Measurements from ENCODE around the gene CCND2.
A peak's percentile ranks its signal among the peaks of the same experiment; 100 is the strongest.

CCND2 gene

DNA sequence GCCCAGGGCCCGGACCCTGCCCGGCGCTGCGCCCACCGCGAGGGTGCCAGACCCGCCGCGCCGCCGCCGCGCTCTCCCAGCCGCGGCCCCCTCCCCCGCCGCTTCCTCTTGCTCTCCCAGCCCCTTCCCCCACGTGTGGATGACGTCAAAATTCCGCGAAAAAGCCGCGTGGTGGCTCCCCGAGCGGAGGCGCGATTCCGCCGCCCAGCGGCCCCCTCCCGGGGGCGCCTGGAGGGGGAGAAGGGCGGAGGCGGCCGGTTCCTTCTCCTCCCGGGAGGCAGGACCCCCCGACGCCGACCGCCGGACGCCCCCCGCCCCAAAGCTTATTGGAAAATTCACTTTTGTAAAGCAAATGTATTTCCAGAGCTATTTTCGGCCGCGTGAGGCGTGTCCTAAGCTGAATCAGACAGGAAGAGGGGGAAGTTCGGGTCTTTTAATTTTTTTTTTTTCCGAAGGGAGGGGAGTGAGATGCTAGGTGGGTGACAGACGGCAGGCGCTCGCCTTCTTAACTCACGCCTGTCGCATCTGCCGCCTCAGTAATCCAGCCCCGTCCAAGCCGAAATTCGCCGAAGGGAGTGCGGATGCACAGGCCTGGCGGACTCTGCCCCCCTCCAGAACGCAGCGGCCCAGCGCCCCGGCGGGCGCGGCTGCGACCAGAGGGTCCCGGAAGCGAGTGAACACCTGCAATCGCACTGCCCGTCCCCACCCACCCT is 4.1 kb upstream of the CCND2 start (continued):
- TF ChIP-seq, protein P1, sequence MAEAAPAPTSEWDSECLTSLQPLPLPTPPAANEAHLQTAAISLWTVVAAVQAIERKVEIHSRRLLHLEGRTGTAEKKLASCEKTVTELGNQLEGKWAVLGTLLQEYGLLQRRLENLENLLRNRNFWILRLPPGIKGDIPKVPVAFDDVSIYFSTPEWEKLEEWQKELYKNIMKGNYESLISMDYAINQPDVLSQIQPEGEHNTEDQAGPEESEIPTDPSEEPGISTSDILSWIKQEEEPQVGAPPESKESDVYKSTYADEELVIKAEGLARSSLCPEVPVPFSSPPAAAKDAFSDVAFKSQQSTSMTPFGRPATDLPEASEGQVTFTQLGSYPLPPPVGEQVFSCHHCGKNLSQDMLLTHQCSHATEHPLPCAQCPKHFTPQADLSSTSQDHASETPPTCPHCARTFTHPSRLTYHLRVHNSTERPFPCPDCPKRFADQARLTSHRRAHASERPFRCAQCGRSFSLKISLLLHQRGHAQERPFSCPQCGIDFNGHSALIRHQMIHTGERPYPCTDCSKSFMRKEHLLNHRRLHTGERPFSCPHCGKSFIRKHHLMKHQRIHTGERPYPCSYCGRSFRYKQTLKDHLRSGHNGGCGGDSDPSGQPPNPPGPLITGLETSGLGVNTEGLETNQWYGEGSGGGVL (tag by site-specific recombination; IDR thresholded peaks at IDR 0.05) = peak; percentile 96
- TF ChIP-seq ZNF76 (tag by site-specific recombination; IDR thresholded peaks at IDR 0.05; ENCODE audit: borderline replicate concordance, low read depth) (no peak; the same call in 1 of the 2 replicates), ZBTB21 (tag by site-specific recombination; IDR thresholded peaks at IDR 0.05) (peak; percentile 86)

DNA sequence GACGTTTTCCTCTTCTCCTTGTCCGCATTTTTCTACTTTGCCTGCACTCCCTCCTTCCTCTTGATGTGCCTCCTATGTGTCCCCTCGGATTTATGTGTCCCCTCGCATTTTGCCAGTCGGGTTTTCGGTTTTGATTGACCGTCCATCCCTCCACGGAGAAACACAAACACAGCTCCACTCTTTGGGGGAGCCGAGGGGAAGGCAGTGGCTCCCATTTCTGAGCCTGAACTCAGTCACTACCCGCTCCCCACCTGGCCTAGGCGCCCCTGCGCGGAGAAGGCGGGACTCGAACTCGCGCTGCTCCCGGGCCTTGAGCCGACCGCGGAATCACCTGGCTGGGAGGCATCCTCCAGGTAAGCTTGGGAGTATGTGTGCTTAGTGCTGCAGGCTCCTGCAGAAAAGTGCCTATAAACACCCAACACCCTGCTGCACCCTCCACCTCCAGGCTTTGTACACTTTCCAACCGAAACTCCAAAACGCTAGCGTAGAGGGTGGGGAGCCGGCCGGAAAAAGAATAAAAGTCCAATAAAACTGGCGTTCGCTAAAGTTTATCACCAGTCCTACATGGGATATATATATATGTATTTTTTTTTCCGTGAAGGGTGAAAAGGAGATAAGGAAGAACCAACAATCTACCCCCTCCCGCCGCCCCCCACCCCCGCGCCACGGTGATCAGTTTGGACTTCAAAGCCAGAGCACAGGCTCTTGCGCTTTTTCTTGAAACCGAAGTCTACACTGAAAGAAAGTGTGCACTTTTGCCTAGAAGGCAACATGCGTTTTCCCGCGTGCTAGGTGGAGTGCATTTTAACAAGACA is 3.3 kb upstream of the CCND2 start:
- no peak overlapping the region; the same call in 1 of the 2 replicates for H3K27ac ChIP-seq (ENCODE audit: extremely low read depth, low read depth, low read length)
- POLR2A ChIA-PET = no interaction called here
- CTCF ChIA-PET = interaction anchor here (0.7 kb wide), 2 partner anchors 258 to 274 kb away, joined by 3 to 4 read pairs; no protein-coding TSS in a partner anchor
- no peak for TF ChIP-seq KLF10 (tag by site-specific recombination; IDR thresholded peaks at IDR 0.05)
- no peak for TF ChIP-seq ZNF560 (tag by site-specific recombination; IDR thresholded peaks at IDR 0.05; ENCODE audit: borderline replicate concordance)
- no peak for TF ChIP-seq EGR2 (tag by site-specific recombination; IDR thresholded peaks at IDR 0.05; ENCODE audit: low read depth)
- TF ChIP-seq ZNF629 (tag by site-specific recombination; IDR thresholded peaks at IDR 0.05) = no peak
- TF ChIP-seq, protein P2, sequence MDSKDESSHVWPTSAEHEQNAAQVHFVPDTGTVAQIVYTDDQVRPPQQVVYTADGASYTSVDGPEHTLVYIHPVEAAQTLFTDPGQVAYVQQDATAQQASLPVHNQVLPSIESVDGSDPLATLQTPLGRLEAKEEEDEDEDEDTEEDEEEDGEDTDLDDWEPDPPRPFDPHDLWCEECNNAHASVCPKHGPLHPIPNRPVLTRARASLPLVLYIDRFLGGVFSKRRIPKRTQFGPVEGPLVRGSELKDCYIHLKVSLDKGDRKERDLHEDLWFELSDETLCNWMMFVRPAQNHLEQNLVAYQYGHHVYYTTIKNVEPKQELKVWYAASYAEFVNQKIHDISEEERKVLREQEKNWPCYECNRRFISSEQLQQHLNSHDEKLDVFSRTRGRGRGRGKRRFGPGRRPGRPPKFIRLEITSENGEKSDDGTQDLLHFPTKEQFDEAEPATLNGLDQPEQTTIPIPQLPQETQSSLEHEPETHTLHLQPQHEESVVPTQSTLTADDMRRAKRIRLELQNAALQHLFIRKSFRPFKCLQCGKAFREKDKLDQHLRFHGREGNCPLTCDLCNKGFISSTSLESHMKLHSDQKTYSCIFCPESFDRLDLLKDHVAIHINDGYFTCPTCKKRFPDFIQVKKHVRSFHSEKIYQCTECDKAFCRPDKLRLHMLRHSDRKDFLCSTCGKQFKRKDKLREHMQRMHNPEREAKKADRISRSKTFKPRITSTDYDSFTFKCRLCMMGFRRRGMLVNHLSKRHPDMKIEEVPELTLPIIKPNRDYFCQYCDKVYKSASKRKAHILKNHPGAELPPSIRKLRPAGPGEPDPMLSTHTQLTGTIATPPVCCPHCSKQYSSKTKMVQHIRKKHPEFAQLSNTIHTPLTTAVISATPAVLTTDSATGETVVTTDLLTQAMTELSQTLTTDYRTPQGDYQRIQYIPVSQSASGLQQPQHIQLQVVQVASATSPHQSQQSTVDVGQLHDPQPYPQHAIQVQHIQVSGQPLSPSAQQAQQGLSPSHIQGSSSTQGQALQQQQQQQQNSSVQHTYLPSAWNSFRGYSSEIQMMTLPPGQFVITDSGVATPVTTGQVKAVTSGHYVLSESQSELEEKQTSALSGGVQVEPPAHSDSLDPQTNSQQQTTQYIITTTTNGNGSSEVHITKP (tag by site-specific recombination; IDR thresholded peaks at IDR 0.05) = peak; percentile 33; the same call in 1 of the 2 replicates
- no peak for TF ChIP-seq ZNF664 (tag by site-specific recombination; IDR thresholded peaks at IDR 0.05)
- TF ChIP-seq, protein P3, sequence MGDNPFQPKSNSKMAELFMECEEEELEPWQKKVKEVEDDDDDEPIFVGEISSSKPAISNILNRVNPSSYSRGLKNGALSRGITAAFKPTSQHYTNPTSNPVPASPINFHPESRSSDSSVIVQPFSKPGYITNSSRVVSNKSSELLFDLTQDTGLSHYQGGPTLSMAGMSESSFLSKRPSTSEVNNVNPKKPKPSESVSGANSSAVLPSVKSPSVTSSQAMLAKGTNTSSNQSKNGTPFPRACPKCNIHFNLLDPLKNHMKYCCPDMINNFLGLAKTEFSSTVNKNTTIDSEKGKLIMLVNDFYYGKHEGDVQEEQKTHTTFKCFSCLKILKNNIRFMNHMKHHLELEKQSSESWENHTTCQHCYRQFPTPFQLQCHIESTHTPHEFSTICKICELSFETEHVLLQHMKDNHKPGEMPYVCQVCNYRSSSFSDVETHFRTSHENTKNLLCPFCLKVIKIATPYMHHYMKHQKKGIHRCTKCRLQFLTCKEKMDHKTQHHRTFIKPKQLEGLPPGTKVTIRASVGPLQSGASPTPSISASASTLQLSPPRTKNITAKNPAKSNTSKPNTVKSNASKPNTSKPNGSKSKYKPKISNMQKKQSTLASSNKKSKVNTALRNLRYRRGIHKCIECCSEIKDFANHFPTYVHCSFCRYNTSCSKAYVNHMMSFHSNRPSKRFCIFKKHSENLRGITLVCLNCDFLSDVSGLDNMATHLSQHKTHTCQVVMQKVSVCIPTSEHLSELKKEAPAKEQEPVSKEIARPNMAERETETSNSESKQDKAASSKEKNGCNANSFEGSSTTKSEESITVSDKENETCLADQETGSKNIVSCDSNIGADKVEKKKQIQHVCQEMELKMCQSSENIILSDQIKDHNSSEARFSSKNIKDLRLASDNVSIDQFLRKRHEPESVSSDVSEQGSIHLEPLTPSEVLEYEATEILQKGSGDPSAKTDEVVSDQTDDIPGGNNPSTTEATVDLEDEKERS (tag by site-specific recombination; IDR thresholded peaks at IDR 0.05) = no peak
- no peak for TF ChIP-seq ZNF571 (tag by site-specific recombination; IDR thresholded peaks at IDR 0.05)
- peak; percentile 23; the same call in 1 of the 2 replicates for TF ChIP-seq ZBTB20 (tag by site-specific recombination; IDR thresholded peaks at IDR 0.05)
- TF ChIP-seq, protein P4, sequence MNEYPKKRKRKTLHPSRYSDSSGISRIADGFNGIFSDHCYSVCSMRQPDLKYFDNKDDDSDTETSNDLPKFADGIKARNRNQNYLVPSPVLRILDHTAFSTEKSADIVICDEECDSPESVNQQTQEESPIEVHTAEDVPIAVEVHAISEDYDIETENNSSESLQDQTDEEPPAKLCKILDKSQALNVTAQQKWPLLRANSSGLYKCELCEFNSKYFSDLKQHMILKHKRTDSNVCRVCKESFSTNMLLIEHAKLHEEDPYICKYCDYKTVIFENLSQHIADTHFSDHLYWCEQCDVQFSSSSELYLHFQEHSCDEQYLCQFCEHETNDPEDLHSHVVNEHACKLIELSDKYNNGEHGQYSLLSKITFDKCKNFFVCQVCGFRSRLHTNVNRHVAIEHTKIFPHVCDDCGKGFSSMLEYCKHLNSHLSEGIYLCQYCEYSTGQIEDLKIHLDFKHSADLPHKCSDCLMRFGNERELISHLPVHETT (tag by site-specific recombination; IDR thresholded peaks at IDR 0.05) = no peak
- TF ChIP-seq ZNF610 (tag by site-specific recombination; IDR thresholded peaks at IDR 0.05; ENCODE audit: borderline replicate concordance) = no peak
- no peak for TF ChIP-seq MEIS1 (CRISPR knock-in tag; IDR thresholded peaks at IDR 0.05; ENCODE audit: borderline replicate concordance)
- no peak for TF ChIP-seq ZNF266 (tag by site-specific recombination; IDR thresholded peaks at IDR 0.05; ENCODE audit: low read depth)
- TF ChIP-seq ZNF529 (tag by site-specific recombination; IDR thresholded peaks at IDR 0.05; ENCODE audit: insufficient replicate concordance) = no peak
- TF ChIP-seq ZNF549 (tag by site-specific recombination; IDR thresholded peaks at IDR 0.05) = no peak
- no peak for TF ChIP-seq ZNF354C (tag by site-specific recombination; IDR thresholded peaks at IDR 0.05; ENCODE audit: borderline replicate concordance, low read depth)
- TF ChIP-seq ZNF510 (tag by site-specific recombination; IDR thresholded peaks at IDR 0.05; ENCODE audit: insufficient replicate concordance) = no peak
- TF ChIP-seq SP2 (tag by site-specific recombination; IDR thresholded peaks at IDR 0.05) = no peak; the same call in 1 of the 2 replicates
- no peak for TF ChIP-seq ZNF341 (tag by site-specific recombination; IDR thresholded peaks at IDR 0.05; ENCODE audit: low read depth)
- TF ChIP-seq GLI2 (tag by site-specific recombination; IDR thresholded peaks at IDR 0.05; ENCODE audit: borderline replicate concordance, low read depth) = no peak
- TF ChIP-seq ZNF121 (tag by site-specific recombination; IDR thresholded peaks at IDR 0.05) = no peak
- TF ChIP-seq ZBTB1 (tag by site-specific recombination; IDR thresholded peaks at IDR 0.05) = no peak

More for the DNA sequence above, 3.3 kb upstream of the CCND2 start:
- Histone ChIP-seq H3K36me3 (ENCODE audit: control insufficient read depth in 2 of 2, insufficient read depth in 1 of 2, low read length in 2 of 2) (no peaks in the 10 kb centered on the region), H3K4me3 (ENCODE audit: low read depth, low read length) (no peak overlapping the region; the same call in 1 of the 2 replicates), H3K4me1 (ENCODE audit: control insufficient read depth, insufficient read depth, low read length) (peaks cover 23% of the 10 kb centered on the region), H3K9me3 (ENCODE audit: control insufficient read depth, insufficient read depth, low read depth, low read length) (no peaks in the 10 kb centered on the region)

Data from HEK293 (cell line).